Bronchial epithelial cell (primary cell): ENCODE measurements around the gene DAGLB. TPM values are rescaled to one million over a fixed set of nuclear protein-coding genes. Genes with fewer than 3 reads are reported as not detected.

Experiments
- DNase-seq: peaks from one replicate; pipeline ENCODE4 v3.0.0-alpha.2; 2010; ENCODE audit warnings: low read depth
- FAIRE-seq: peaks from 2 replicates; lab custom pipeline; 2011; peaks lifted over from hg19 to GRCh38; lab: Jason Lieb, UNC
- H3K27me3 ChIP-seq: 2 replicates; pipeline ENCODE4 v1.5.1; 2011; ENCODE audit warnings: low read length; ENCODE audit not compliant: control insufficient read depth, insufficient read depth
- H3K36me3 ChIP-seq: 2 replicates; pipeline ENCODE4 v1.5.1; 2011; ENCODE audit warnings: low read length; ENCODE audit not compliant: control insufficient read depth, insufficient read depth
- H3K4me3 ChIP-seq: 2 replicates; pipeline ENCODE4 v1.5.1; 2011; ENCODE audit warnings: mild to moderate bottlenecking, low read depth, low read length, control low read depth
- CTCF ChIP-seq: IDR thresholded peaks from 2 replicates; pipeline ENCODE4 v1.5.1; 2011; ENCODE audit warnings: mild to moderate bottlenecking, moderate library complexity, low read length, control low read depth, inconsistent platforms; ENCODE audit not compliant: insufficient read depth, severe bottlenecking
- total RNA-seq: library from RNA; depleted of rRNA; stranded (reverse); fragments of >200 nt; gene quantifications from 2 replicates; pipeline ENCODE4 v1.2.1, GENCODE V29; 2014

The DAGLB gene
- total RNA-seq, 1 donor from 2014 or later: 27.1 TPM

GRCh38 chr7:6409944-6410693 lies 37.6 kb downstream of the DAGLB start:
- no peak for TF ChIP-seq CTCF
- FAIRE-seq (no peak), DNase-seq (no peak)
- Histone ChIP-seq H3K4me3 (no peak overlapping the region), H3K27me3 (no peaks in the 10 kb centered on the region), H3K36me3 (peaks cover 25% of the 10 kb centered on the region)

GRCh38 chr7:6409091-6409490 lies 38.7 kb downstream of the DAGLB start:
- TF ChIP-seq CTCF: no peak
- no peak for FAIRE-seq

GRCh38 chr7:6407434-6407833 lies 40.3 kb downstream of the DAGLB start:
- no peak for TF ChIP-seq CTCF
- Histone ChIP-seq H3K4me3 (no peak overlapping the region), H3K27me3 (no peaks in the 10 kb centered on the region), H3K36me3 (peaks cover 14% of the 10 kb centered on the region)
- no peak for DNase-seq
- no peak for FAIRE-seq

More at GRCh38 chr7:6409091-6409490, 38.7 kb downstream of the DAGLB start:
- H3K36me3 ChIP-seq: peaks cover 19% of the 10 kb centered on the region
- no peak overlapping the region for H3K4me3 ChIP-seq
- no peaks in the 10 kb centered on the region for H3K27me3 ChIP-seq
- no peak for DNase-seq

- peaks cover 18% of the 10 kb centered on the region for H3K36me3 ChIP-seq
- TF ChIP-seq CTCF: no peak
- H3K27me3 ChIP-seq: no peaks in the 10 kb centered on the region
- no peak overlapping the region for H3K4me3 ChIP-seq
- FAIRE-seq: no peak
- no peak for DNase-seq
Measured at GRCh38 chr7:6406121-6406520, 41.6 kb downstream of the DAGLB start.

GRCh38 chr7:6403907-6404306 lies 43.8 kb downstream of the DAGLB start:
- peak; percentile 28 for TF ChIP-seq CTCF
- H3K36me3 ChIP-seq: peaks cover 17% of the 10 kb centered on the region
- peak; percentile 96 for DNase-seq
- peak; percentile 86 for FAIRE-seq
- no peak overlapping the region for H3K4me3 ChIP-seq
- no peaks in the 10 kb centered on the region for H3K27me3 ChIP-seq

- FAIRE-seq (no peak), DNase-seq (no peak)
Measured at GRCh38 chr7:6402741-6403140, 45.0 kb downstream of the DAGLB start.

More at GRCh38 chr7:6402741-6403140, 45.0 kb downstream of the DAGLB start:
- no peak overlapping the region for H3K4me3 ChIP-seq
- peaks cover 14% of the 10 kb centered on the region for H3K36me3 ChIP-seq
- no peaks in the 10 kb centered on the region for H3K27me3 ChIP-seq
- no peak for TF ChIP-seq CTCF
